GM12865 (cell line): ENCODE measurements around the gene QSOX2.

Experiments
- DNase-seq: peaks from one replicate; pipeline ENCODE4 v3.0.0; 2010; ENCODE audit warnings: low read depth
- H3K4me3 ChIP-seq: 2 replicates; pipeline ENCODE4 v1.5.1; 2011; ENCODE audit warnings: mild to moderate bottlenecking, low read depth, low read length, control low read depth
- TF ChIP-seq, protein P1 (sequence below): IDR thresholded peaks from 2 replicates; pipeline ENCODE4 v1.5.1; 2011; ENCODE audit warnings: low read length, control low read depth, low read depth, inconsistent platforms; ENCODE audit not compliant: insufficient read depth; ENCODE audit errors: missing control alignments

Gene QSOX2

DNA sequence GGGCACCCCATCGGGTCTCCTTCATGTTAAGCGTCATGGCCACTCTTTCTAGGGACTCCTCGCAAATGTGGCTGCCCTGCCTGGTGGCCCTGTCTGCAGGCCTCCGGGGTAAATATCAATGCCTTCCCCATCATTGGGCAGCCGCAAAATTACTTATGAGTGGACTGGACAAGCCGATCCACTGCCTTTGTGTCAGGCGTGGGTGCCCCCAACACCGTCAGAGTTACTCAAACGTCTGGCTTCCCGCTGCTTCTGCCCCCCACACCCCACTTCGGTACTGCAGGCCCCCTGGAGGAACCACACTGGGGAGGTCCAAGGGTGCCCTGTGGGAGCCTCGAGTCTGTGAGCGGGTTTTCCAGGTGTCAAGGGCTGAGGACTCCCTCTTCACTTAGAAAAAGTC, 44.4 kb downstream of the QSOX2 start:
- H3K4me3 ChIP-seq: no peak overlapping the region
- TF ChIP-seq, protein P1, sequence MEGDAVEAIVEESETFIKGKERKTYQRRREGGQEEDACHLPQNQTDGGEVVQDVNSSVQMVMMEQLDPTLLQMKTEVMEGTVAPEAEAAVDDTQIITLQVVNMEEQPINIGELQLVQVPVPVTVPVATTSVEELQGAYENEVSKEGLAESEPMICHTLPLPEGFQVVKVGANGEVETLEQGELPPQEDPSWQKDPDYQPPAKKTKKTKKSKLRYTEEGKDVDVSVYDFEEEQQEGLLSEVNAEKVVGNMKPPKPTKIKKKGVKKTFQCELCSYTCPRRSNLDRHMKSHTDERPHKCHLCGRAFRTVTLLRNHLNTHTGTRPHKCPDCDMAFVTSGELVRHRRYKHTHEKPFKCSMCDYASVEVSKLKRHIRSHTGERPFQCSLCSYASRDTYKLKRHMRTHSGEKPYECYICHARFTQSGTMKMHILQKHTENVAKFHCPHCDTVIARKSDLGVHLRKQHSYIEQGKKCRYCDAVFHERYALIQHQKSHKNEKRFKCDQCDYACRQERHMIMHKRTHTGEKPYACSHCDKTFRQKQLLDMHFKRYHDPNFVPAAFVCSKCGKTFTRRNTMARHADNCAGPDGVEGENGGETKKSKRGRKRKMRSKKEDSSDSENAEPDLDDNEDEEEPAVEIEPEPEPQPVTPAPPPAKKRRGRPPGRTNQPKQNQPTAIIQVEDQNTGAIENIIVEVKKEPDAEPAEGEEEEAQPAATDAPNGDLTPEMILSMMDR: no peak
- no peak for DNase-seq

DNA sequence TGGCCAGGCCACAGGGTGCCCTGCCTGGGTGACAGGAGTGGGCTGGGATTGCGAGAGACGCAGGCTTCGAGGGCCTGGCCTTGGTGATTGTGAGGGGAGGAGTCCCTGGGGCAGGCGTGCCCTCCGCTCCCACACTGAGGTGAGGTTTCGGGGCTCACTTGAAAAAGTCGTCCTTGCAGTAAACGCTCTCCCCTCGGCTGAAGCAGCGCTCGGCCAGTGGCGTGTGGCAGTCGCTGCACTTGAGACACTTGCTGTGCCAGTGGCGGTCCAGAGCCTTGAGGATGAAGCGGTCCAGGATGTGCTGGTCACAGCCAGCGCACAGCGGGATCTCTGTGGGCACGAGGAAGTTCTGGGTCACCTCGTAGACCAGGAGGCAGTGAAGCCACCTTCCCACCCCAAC, 45.2 kb downstream of the QSOX2 start:
- no peak overlapping the region for H3K4me3 ChIP-seq
- TF ChIP-seq, protein P1: no peak
- DNase-seq: no peak

DNA sequence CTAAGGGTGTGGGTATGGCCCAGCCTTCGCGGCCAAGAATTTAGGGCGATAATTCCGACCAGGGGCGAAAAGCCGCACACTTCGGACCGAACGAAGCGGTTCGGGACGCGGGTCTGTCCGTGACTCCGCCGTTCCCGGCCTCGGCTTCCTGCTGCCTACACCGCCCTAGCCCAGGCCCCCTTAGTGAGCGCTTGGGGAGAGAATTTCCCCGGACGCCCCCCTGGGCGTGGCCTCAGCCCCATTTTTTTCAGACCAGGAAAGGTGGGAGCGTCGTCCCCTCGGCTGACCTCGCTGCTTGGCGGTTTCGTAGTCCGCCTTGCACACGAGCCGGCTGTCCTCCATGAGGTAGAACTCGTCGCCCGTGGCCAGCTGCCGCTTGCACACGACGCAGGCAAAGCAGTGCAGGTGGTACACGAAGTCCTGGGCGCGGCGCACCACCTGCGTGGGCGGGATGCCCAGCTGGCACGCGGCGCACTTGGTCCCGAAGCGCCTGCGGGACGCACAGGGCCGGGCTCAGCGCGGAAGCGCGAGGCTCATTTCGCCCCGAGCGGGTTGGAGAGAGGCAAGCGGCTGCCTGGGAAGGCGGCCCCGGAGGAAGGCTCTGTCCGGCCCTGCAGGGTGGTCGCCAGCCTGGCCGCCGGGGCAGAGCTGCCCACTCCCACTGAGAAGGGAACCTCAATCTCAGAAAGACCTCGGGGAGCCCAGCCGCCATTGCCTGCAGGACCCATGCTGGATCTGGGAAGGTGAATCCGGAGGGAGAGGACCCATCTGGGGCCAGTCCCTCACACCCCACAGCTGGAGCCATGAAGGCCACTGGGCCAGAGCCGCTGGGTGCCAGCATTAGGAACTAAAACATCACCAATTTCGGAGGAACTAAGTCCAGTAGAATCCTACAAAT, 46.0 kb downstream of the QSOX2 start:
- no peak for DNase-seq
- no peak overlapping the region for H3K4me3 ChIP-seq
- TF ChIP-seq, protein P1: no peak

DNA sequence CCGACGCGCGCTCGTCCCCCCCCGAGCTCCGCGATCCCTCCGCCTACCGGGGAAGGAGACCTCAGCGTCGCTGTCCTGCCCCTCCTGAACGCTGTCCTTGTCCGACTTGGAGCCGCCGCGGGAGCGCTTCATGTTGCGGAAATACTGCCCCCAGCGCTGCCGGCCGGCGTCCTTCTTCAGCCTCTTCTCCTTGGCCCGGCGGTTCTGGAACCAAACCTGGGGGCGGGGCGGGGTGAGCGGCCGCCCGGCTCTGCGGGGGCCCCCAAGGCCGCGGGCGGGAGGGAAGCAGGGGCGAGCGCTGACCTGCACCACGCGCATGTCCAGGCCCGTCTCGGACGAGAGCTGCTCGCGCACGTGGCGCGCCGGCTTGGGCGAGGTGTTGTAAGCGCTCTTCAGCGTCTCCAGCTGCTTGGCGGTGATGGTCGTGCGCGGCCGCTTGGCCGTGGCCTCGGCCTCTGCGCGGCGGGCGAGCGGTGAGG, 47.0 kb downstream of the QSOX2 start:
- H3K4me3 ChIP-seq: no peak overlapping the region
- DNase-seq: no peak
- TF ChIP-seq, protein P1: no peak

DNA sequence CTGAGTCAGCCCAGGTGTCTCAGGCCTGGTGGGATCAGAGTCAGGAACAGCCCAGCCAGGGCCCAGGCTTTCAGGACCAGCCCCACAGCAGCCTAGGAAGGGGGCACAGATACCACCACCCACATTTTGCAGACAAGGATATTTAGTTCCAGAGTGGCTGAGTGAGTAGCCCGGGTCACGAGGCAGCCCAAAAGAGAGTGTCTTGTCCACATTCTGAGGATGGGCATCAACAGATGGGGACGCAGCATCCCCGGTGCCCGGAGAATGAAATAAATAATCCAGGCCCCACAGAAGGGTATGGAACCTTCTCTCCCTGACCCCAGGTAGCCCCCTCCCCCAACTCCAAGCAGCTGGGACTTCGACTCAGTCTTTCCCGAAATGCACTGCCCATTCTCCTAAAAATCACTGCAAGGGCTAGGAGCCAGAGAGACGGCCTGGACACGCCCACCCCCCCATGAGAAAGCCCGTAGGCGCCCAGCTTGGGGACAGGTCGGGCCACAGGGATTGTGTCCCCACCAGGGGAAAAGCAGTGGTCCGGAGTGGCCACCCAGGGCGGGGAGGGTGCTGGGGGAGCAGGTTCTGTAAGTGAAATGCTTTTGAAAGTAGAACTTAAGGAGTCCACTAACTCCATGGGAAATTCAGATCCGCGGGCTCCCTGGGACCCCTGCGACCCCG, 47.5 kb downstream of the QSOX2 start:
- no peak overlapping the region for H3K4me3 ChIP-seq
- DNase-seq: no peak
- TF ChIP-seq, protein P1: no peak

DNA sequence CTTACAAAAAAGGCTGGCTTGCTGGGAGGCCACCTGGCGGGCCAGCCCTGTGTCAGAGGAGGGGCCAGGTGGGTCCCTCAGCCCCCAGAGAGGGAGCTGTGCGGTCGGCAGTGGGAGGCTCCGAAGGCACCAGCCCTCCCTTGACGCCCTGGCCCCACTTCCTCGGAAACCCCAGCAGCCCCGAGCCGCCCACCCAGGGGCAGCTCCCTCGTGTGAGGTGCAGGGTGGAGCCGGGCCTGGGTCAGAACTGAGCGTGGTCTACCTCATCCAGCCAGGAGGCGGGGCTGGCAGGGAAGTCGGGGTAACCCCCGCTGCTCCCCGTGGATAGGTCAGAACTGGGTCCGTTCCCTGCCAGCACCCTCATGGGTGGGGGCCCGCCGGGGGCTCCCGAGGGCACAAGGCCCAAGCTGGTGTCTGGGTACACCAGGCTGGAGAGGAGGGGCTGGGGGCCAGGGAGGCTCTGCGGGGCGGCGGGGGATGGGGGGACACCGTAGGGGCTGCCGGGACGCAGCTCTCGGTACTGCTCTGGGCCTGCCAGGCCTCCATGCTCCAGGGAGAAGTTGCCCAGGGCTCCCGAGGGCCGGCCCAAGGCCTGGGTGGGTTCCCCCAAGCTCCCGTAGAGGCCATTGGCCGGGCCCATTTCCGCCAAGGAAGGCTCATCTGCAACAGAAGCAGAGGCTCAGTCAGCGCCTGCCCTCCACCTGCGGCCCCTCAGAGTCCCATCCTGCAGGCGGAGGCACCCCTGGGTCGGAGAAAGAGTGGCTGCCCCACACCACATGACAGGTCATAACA, 48.3 kb downstream of the QSOX2 start:
- H3K4me3 ChIP-seq: no peak overlapping the region
- no peak for DNase-seq
- TF ChIP-seq, protein P1: no peak
